A673 (cell line): ENCODE results near the gene GALM.

Experiments
- EZH2 ChIP-seq: fragments of 200-600 bp; sonication (generic); IDR thresholded peaks from 2 replicates; pipeline ENCODE4 v1.6.1; 2017; ENCODE audit warnings: borderline replicate concordance, low read depth, mild to moderate bottlenecking, mixed read lengths, antibody characterized with exemption, low read length; ENCODE audit not compliant: poor library complexity, severe bottlenecking
- TF ChIP-seq, protein P1 (sequence below): fragments of 300-800, 200-600 bp; sonication (generic); conservative IDR thresholded peaks from 2 replicates; pipeline ENCODE4 v1.5.1; 2017; ENCODE audit warnings: low read depth, mild to moderate bottlenecking, antibody characterized with exemption, low read length, moderate library complexity, mixed read lengths

DNA sequence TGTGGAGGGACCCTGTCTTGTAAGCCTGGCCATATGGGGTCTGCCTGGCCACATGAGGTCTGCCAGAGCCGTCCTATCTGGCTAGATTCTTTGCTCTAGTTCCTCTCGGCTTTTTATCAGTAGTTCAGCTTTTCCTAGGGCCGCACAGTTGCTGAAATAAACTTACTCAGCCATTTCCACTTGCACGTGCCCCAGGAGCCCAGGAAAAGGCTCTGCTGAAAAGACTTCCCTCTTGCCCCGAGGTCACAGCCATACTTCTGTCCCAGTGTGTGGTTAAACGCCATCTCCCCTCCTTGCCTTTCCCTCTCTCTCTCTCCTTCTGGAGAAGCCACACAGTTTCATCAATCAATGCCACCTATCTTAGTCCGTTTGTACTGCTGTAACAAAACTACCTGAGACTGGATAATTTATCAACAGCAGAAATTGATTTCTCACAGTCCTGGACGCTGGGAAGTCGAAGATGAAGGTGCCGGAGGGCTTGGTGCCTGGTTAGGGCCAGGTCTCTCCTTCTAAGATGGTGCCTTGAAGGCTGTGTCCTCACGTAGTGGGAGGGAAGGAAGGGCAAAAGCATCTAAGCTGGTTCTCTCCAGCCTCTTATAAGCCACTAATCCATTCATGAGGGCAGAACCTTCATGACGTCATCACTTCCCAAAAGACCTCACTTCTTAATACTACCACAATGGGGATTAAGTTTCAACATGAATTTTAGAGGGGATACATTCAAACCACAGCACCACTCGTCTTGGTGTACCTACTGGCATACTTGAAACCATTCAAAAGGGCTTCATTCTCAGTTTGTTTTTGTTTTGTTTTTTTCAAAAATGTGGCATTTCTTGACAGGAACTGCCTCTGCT, 11.2 kb upstream of the GALM start:
- TF ChIP-seq EZH2, result no peak
- TF ChIP-seq, protein P1, sequence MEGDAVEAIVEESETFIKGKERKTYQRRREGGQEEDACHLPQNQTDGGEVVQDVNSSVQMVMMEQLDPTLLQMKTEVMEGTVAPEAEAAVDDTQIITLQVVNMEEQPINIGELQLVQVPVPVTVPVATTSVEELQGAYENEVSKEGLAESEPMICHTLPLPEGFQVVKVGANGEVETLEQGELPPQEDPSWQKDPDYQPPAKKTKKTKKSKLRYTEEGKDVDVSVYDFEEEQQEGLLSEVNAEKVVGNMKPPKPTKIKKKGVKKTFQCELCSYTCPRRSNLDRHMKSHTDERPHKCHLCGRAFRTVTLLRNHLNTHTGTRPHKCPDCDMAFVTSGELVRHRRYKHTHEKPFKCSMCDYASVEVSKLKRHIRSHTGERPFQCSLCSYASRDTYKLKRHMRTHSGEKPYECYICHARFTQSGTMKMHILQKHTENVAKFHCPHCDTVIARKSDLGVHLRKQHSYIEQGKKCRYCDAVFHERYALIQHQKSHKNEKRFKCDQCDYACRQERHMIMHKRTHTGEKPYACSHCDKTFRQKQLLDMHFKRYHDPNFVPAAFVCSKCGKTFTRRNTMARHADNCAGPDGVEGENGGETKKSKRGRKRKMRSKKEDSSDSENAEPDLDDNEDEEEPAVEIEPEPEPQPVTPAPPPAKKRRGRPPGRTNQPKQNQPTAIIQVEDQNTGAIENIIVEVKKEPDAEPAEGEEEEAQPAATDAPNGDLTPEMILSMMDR, result no peak
